ENCODE data around the gene SH3RF1. TPM values are rescaled to one million over a fixed set of nuclear protein-coding genes. Genes with fewer than 3 reads are reported as not detected.

SH3RF1 gene
- total and polyA plus RNA-seq, 2 of the 8 experiments (the other 6 are each of a cell fraction or from before 2014, with no cell fraction given): 6.9 to 15.1 TPM

DNA sequence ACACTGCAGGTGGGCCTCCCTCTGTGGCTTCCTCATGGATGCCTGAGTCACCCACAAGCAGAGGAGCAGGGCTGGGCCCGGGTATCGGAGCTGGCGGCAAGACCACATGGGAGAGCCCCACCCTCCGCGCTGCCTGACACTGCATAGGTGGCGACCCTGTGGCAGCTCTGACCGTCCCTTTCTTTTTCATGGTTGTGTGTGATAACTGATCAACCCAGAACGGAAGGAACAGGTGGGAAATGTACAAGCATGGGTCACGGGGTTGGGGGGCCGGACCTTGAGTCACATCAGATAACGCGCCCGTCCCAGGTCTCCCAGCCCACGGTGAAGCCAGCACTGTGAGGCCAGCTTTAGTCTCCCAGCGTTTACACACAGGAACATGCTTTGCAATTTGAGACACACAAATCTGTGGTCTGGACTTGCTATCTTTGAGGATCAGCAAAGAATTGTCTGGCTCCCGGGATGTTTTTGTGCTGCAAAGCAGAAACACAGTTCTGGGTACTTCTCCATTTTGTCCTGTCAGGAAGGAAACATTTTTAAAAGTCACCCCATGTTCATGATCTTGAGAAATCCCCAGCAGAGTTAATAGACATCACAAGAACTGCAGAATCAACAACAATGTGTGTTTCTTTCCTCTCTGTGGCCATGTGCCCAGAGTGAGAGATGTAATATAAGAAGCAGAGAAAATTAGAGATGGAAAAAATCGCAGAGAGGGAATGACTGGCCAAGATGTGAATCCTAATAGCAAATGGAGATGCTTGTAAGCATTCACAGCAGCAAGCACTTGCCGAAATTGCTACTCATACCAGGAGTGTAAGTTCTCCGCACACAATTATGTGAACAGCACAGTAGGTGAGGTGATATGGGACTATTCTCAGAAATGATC is 190.6 kb downstream of the SH3RF1 start (continued):
- TF ChIP-seq, protein P1, sequence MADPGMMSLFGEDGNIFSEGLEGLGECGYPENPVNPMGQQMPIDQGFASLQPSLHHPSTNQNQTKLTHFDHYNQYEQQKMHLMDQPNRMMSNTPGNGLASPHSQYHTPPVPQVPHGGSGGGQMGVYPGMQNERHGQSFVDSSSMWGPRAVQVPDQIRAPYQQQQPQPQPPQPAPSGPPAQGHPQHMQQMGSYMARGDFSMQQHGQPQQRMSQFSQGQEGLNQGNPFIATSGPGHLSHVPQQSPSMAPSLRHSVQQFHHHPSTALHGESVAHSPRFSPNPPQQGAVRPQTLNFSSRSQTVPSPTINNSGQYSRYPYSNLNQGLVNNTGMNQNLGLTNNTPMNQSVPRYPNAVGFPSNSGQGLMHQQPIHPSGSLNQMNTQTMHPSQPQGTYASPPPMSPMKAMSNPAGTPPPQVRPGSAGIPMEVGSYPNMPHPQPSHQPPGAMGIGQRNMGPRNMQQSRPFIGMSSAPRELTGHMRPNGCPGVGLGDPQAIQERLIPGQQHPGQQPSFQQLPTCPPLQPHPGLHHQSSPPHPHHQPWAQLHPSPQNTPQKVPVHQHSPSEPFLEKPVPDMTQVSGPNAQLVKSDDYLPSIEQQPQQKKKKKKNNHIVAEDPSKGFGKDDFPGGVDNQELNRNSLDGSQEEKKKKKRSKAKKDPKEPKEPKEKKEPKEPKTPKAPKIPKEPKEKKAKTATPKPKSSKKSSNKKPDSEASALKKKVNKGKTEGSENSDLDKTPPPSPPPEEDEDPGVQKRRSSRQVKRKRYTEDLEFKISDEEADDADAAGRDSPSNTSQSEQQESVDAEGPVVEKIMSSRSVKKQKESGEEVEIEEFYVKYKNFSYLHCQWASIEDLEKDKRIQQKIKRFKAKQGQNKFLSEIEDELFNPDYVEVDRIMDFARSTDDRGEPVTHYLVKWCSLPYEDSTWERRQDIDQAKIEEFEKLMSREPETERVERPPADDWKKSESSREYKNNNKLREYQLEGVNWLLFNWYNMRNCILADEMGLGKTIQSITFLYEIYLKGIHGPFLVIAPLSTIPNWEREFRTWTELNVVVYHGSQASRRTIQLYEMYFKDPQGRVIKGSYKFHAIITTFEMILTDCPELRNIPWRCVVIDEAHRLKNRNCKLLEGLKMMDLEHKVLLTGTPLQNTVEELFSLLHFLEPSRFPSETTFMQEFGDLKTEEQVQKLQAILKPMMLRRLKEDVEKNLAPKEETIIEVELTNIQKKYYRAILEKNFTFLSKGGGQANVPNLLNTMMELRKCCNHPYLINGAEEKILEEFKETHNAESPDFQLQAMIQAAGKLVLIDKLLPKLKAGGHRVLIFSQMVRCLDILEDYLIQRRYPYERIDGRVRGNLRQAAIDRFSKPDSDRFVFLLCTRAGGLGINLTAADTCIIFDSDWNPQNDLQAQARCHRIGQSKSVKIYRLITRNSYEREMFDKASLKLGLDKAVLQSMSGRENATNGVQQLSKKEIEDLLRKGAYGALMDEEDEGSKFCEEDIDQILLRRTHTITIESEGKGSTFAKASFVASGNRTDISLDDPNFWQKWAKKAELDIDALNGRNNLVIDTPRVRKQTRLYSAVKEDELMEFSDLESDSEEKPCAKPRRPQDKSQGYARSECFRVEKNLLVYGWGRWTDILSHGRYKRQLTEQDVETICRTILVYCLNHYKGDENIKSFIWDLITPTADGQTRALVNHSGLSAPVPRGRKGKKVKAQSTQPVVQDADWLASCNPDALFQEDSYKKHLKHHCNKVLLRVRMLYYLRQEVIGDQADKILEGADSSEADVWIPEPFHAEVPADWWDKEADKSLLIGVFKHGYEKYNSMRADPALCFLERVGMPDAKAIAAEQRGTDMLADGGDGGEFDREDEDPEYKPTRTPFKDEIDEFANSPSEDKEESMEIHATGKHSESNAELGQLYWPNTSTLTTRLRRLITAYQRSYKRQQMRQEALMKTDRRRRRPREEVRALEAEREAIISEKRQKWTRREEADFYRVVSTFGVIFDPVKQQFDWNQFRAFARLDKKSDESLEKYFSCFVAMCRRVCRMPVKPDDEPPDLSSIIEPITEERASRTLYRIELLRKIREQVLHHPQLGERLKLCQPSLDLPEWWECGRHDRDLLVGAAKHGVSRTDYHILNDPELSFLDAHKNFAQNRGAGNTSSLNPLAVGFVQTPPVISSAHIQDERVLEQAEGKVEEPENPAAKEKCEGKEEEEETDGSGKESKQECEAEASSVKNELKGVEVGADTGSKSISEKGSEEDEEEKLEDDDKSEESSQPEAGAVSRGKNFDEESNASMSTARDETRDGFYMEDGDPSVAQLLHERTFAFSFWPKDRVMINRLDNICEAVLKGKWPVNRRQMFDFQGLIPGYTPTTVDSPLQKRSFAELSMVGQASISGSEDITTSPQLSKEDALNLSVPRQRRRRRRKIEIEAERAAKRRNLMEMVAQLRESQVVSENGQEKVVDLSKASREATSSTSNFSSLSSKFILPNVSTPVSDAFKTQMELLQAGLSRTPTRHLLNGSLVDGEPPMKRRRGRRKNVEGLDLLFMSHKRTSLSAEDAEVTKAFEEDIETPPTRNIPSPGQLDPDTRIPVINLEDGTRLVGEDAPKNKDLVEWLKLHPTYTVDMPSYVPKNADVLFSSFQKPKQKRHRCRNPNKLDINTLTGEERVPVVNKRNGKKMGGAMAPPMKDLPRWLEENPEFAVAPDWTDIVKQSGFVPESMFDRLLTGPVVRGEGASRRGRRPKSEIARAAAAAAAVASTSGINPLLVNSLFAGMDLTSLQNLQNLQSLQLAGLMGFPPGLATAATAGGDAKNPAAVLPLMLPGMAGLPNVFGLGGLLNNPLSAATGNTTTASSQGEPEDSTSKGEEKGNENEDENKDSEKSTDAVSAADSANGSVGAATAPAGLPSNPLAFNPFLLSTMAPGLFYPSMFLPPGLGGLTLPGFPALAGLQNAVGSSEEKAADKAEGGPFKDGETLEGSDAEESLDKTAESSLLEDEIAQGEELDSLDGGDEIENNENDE (IDR thresholded peaks at IDR 0.05; ENCODE audit: insufficient replicate concordance, low read length): no peak
- TF ChIP-seq HDAC6 (IDR thresholded peaks at IDR 0.05; ENCODE audit: low read depth, low read length) (no peak), EP300 (IDR thresholded peaks at IDR 0.05; ENCODE audit: borderline replicate concordance in 1 of 2, low read depth in 2 of 2, low read length in 2 of 2) (no peak), SAP30 (IDR thresholded peaks at IDR 0.05; ENCODE audit: insufficient read depth, insufficient replicate concordance, low read length) (no peak), SP2 (IDR thresholded peaks at IDR 0.05; ENCODE audit: low read length) (no peak), SIX5 (IDR thresholded peaks at IDR 0.05; ENCODE audit: low read depth, low read length) (no peak), NRF1 (IDR thresholded peaks at IDR 0.05; ENCODE audit: low read depth, low read length) (no peak)
- TF ChIP-seq, protein P2, sequence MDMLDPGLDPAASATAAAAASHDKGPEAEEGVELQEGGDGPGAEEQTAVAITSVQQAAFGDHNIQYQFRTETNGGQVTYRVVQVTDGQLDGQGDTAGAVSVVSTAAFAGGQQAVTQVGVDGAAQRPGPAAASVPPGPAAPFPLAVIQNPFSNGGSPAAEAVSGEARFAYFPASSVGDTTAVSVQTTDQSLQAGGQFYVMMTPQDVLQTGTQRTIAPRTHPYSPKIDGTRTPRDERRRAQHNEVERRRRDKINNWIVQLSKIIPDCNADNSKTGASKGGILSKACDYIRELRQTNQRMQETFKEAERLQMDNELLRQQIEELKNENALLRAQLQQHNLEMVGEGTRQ (IDR thresholded peaks at IDR 0.05; ENCODE audit: low read length): no peak
